A549 treated with AZD9567 at 1 μM for 4 hours (cell line): ENCODE measurements around the gene R3HDM2. TPM values are rescaled to one million over a fixed set of nuclear protein-coding genes. Genes with fewer than 3 reads are reported as not detected.

ENCODE experiments used
- total RNA-seq: library from RNA; stranded (reverse); fragments of 200-300 nt; extraction: Qiagen RNA extraction; gene quantifications from 5 replicates; pipeline ENCODE4 v1.2.3, GENCODE V29; 2022; ENCODE audit not compliant: insufficient read depth

The R3HDM2 gene
- total RNA-seq = 8.0 to 10.9 TPM (median 8.4 TPM) in 5 replicates

DNA sequence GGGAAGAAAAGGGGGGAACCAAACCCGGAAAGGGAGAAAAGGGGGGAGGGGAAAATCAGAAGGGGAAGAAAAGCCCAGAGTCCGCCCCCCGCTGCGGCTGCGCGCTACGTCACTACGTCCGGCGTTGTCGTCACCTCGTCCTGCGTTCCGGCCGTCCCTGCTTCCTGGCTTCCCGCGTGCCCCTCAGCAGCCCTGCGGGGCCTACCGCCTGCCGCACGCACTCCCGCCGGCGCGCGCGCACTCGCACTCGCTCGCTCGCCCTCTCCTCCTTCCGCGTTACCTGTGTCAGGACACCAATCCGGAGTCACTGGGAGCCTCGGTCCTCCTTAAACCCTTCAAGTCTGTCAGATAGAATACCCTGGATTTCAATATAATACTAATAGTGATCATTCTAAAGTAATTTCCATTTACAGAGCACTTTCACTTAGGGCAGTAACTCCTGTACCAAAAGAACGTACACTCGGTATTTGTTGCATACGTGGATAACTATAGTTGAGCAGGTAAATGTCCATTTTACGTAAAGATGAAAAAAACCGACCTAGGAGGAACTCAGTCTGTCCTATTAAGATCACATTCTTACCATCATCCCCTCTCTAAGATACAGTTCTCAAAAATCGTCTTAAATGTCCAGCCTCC lies at the start of gene R3HDM2:
TSS of gene R3HDM2 (minus strand) at position 113 of the 636 bp plus-strand sequence. CDS start 120,615 bp downstream, outside the sequence.

DNA sequence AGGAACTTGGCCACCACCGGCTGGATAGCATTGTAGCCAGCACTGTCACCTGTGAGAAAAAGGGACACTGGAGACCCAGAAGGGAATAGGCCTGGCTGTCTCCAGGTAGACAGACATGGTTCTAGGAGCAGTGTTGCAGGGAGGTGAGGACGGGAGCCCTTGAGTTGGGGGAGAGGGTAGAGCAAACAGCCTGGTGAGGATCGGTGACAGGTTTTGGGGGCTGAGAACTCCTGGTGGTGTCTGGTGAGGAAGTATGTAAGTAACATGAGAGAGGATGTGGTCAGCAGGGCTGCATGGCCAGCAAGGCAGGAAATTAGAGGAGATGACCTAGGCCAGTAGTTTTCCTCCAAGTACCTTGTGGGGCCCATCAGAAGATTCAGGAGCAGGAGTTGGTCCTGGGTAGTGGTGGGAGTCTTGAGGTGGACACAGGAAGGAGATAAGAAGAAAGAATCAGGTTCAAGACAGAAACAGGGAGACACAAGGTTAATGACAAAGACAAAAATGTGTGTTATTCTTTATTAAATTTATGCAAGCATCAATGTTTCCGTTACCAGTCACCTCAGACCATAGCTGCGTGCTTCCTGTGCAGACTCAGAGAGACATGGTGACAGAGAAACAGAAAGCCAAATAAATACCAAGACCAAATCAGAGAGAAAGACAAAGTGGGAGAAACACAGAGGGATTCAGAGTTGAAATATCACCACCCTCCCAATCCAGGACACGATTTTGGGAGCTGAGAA lies 48.7 kb upstream of the R3HDM2 start, which contains the start of gene ARHGAP9:
TSS of gene ARHGAP9 (minus strand) at position 491 of the 740 bp plus-strand sequence. CDS start at position 31, 460 bp downstream.

GRCh38 chr12:57459750-57460467 lies 29.1 kb upstream of the R3HDM2 start, which contains the start of gene GLI1:
TSS of gene GLI1 (plus strand) at chr12:57459785. CDS start at chr12:57463692, 3,907 bp downstream.

DNA sequence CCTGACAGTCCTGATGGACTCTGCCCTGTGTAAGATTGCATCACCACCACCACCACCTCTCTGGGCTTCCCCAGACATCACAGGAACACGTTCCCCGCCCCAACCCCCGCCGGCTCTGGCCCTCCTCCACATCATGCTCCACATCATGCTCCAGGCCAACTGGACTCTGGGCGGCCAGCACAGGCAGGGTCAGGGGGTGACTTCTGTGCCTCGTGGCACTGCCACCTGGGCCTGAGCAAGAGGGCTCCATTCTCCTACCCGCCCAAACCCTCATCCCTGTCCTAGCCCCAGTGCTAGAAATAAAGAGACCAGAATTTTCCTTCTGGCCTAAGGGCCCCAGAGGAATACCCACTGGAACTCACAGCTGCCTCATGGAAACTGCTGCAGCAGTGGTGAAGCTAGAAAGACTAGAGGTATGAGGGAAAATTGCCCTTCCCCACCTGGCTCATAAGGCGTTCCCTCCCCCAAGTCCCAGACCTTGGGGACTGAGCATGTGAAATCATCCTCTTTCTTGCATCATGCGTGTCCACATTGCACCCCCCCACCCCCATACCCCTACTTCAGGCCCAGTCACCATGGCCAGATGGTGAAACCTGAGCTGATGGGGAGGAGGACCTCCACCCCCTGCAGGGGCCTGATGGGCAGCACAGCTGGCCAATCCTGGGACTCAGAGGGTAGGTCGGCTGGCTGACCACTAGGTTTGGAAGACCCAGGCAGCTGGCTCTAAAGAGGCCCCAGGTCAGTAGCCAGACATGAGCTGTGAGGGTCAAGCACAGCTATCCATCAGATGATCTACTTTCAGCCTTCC lies 23.9 kb upstream of the R3HDM2 start, which contains the start of gene INHBE:
TSS of gene INHBE (plus strand) at position 742 of the 808 bp plus-strand sequence. CDS start 230 bp downstream, outside the sequence.

GRCh38 chr12:57434517-57435223 lies 3.8 kb upstream of the R3HDM2 start, which contains the start of gene INHBC:
TSS of gene INHBC (plus strand) at chr12:57434784. CDS start at chr12:57434887, 103 bp downstream.

DNA sequence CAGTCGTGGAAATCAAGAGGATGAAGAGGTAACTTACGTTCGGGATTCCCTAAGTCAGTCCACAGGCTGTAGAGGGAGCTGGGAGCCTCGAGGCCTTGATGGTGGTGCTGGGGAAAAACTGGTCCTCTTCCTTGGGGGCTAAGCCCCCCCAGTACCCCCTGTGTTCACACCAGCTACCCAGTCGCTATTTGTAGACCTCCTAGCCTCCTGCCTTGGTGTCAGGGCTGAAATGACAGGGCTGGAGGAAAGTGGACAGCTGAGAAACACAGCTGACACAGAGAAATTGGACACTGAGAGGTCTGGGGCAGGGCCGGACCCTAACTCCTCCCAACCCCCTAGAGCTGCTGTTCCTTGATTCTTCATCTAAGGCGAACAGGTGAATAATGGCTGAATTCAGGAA lies 179.9 kb downstream of the R3HDM2 start, which contains the start of gene STAC3:
TSS of gene STAC3 (minus strand) at position 232 of the 400 bp plus-strand sequence. CDS start 1,551 bp downstream, outside the sequence.

DNA sequence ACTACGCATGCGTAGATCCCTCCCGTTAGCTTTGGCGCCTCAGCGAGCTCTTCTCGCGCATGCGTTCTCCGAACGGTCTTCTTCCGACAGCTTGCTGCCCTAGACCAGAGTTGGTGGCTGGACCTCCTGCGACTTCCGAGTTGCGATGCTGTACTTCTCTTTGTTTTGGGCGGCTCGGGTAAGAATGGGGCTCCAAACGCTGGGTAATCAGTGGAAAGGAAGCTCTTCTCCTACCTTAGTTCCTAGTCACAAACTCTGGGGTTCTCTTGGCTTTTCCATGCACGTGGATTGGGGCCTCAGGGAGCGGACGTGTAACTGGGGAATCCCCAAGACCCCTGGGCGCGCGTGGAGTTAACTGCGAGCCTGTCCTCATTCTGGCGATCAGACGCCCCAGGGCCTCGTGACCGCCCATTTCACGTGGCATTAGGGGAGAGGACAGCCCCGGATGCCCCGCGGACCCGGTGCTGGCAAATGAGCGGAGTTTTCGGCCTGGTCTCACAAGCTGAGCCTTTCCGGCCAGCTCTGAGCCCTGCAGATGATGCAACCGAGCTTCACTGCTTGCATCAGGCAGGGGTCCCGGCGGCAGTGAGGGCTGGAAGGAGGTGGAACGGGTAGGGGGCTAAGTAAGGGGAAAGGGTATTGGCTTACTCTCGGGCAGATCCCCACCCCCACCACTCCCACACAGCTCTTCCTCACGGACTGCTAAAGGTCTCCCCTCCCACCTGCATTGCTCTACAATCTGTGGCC lies 201.0 kb downstream of the R3HDM2 start, which contains the start of gene SHMT2:
TSS of gene SHMT2 (plus strand) at position 78 of the 747 bp plus-strand sequence. CDS start at position 146, 68 bp downstream.

GRCh38 chr12:57216014-57216911 lies 214.6 kb downstream of the R3HDM2 start, which contains the start of gene NXPH4:
TSS of gene NXPH4 (plus strand) at chr12:57216794. CDS start at chr12:57216970, 176 bp downstream.

Other genes starting within 250 kb of the R3HDM2 start
- gene NXPH4, start 214.2 kb downstream of the R3HDM2 start, total RNA-seq = 4.1 to 5.9 TPM (median 5.1 TPM) in 5 replicates
- gene SHMT2, start 201.3 kb downstream of the R3HDM2 start, total RNA-seq = 110 to 141 TPM (median 131 TPM) in 5 replicates
- gene STAC3, start 179.9 kb downstream of the R3HDM2 start, total RNA-seq = 0.24 to 0.34 TPM (median 0.31 TPM) in 4 of 5 replicates, not detected in the other
- 0.03 to 0.06 TPM in 2 of 5 replicates, not detected in the others for gene INHBC, start 3.7 kb upstream of the R3HDM2 start, total RNA-seq
- gene INHBE, start 24.3 kb upstream of the R3HDM2 start, total RNA-seq = 0.05 to 0.07 TPM in 2 of 5 replicates, not detected in the others
- gene GLI1, start 28.7 kb upstream of the R3HDM2 start, total RNA-seq = 3.0 to 6.8 TPM (median 4.2 TPM) in 5 replicates
- 0.52 to 1.1 TPM (median 0.55 TPM) in 4 of 5 replicates, not detected in the other for gene ARHGAP9, start 48.8 kb upstream of the R3HDM2 start, total RNA-seq
- 120 to 228 TPM (median 148 TPM) in 5 replicates for gene MARS1, start 57.0 kb upstream of the R3HDM2 start, total RNA-seq
- gene DDIT3, start 89.5 kb upstream of the R3HDM2 start, total RNA-seq = 25.3 to 34.3 TPM (median 31.4 TPM) in 5 replicates
- 7.9 to 27.8 TPM (median 25.9 TPM) in 5 replicates for gene MBD6, start 91.8 kb upstream of the R3HDM2 start, total RNA-seq
- 113 to 139 TPM (median 118 TPM) in 5 replicates for gene DCTN2, start 116.1 kb upstream of the R3HDM2 start, total RNA-seq
- gene KIF5A, start 119.0 kb upstream of the R3HDM2 start, total RNA-seq = 0.17 to 0.32 TPM (median 0.26 TPM) in 4 of 5 replicates, not detected in the other
- gene PIP4K2C, start 160.1 kb upstream of the R3HDM2 start, total RNA-seq = 39.5 to 42.5 TPM (median 40.2 TPM) in 5 replicates
- 11.8 to 16.9 TPM (median 16.2 TPM) in 5 replicates for gene DTX3, start 173.8 kb upstream of the R3HDM2 start, total RNA-seq
- gene ARHGEF25, start 180.4 kb upstream of the R3HDM2 start, total RNA-seq = 5.0 to 22.2 TPM (median 5.9 TPM) in 5 replicates
- gene B4GALNT1, start 202.2 kb upstream of the R3HDM2 start, total RNA-seq = 33.1 to 44.2 TPM (median 39.2 TPM) in 5 replicates